NCI-H1048 (cell line): ENCODE data around the gene BLOC1S3.

Experiments
- DNase-seq: peaks from one replicate; lab custom pipeline; 2025; lab: John Stamatoyannopoulos, UW

The BLOC1S3 gene

GRCh38 chr19:45146741-45147205 is 31.8 kb upstream of the BLOC1S3 start:
- no peak for DNase-seq

GRCh38 chr19:45147835-45148676 is 30.5 kb upstream of the BLOC1S3 start:
- no peak for DNase-seq

- DNase-seq, result no peak
Observed at GRCh38 chr19:45149129-45149528, 29.5 kb upstream of the BLOC1S3 start.

DNA sequence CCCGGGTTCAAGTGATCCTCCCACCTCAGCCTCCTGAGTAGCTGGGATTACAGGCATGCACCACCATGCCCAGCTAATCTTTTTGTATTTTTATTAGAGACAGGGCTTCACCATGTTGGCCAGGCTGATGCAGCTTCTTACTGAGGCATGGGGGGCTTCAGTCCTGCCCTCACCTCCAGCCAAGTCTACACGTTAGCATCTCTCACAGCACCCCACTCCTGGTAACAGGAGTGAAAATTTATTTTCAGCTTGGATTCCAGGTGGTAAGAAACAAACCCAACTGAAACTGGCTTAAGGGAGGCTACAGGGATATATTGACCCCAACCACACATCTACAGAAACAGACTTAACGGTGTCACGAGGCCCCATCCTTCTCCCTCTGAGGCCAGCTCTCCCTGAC is 28.4 kb upstream of the BLOC1S3 start:
- DNase-seq, result no peak

DNA sequence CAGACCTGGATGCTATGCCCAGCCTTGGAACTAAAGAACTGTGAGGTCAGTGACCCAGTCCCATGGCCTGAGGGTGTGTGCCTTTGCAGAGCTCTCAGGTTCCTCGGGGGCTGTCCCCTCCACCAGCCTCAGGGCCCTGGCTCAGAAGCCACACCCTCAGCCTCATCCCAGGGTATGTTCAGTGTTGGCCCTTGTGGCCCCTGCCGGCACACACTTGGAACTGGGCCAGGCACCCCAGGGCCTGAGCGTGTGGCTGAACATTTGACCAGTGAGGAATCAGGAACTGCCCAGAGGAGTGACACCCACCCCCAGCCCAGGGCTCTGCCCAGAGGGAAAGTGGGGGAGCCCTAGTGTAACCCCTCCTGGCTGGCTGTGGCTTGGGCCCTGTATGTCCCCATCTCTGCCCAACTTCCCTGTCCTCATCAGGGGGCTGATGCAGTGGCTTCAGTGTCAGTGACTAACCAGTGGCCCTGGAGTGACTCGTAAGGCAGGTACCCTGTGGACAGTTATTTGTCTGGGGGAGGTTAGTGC is 27.8 kb upstream of the BLOC1S3 start:
- no peak for DNase-seq

DNA sequence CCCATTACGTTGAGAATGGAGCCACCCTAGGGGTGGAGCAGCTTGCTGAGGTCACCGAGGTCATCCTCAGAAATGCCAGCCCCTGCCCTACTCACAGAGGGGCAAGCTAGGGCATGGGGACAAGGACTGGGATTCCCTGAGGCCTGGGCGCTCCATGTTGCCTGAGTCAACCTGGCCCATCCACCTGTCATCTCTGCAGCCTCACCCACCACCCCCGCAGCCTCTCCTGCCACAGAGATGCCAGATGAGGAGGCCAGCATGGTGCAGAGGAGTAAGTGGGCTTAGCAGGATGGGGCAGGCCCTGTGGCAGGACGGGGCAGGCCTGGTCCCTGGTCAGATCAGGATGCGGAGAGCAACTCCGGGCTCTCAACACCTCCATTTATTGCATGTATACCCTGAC is 27.3 kb upstream of the BLOC1S3 start:
- no peak for DNase-seq

- no peak for DNase-seq
Observed at GRCh38 chr19:45151821-45152503, 26.6 kb upstream of the BLOC1S3 start.

DNA sequence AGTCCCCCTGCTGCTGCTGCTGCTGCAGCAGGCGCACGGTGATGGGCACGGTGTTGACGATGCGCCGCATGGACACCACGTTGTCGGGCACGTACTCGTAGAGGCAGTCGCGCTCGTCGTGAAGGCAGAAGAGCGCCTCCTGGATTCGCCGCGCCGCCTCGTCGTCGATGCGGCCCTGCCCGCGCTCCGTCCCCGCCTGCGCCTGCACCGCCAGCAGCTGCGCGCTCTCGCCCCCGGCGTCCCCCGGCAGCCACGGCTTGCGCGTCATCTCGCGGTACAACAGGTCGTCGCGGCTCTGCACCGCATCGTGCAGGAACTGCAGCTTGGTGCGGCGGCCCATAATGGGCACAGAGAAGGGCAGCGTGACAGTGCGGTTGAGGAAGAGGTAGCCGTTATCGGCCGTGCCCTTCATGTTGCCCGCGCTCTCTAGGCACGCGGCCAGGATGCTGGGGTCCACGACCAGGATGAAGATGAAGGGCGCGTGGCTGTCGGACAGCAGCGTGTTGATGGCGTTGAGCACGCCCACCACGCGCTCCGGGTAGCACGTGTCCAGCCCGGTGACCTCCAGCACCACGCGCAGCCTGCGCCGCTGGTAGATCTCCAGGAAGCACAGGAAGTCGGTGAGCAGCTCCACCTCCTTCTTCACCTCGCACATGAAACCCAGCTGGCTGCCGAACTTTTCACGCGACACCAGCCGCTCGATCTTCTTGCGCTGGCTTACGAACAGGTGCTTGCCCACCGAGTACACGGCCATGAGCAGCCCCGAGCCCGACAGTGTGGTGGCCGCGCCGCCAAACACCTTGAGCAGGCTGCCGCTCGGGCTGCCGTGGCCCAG is 25.9 kb upstream of the BLOC1S3 start:
- no peak for DNase-seq

- DNase-seq, result no peak
Observed at GRCh38 chr19:45153339-45154063, 25.1 kb upstream of the BLOC1S3 start.

- DNase-seq, result no peak
Observed at GRCh38 chr19:45154064-45154827, 24.3 kb upstream of the BLOC1S3 start.

DNA sequence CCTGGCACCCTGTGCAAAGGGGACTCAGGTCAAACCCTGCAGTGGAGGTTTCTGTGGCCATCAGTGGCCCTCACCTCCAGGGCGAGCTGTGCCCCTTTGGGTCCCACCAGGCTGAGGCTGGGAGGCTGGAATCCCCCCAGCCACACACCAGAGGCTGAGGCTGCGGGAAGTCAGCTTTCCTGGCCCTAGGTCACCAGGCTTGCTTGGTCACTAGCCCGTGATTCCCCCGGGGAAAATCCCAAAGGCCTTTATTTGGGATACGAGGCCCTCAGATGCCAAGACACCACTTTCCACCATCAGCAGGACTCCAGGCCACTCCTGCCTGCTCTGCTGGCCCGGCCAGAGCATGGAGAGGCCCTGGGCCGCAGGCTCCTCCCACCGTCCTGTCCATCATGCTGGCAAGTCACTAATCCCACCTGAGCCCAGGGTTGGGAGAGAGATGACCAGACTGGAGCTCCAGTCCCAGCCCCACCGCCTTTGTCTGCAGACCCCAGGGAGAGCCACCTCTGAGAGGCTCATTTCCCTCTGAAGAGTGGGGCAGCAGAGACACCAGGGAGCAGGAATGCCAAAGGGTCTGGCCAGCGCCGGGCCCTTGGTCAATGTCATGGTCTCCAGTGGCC is 22.5 kb upstream of the BLOC1S3 start:
- no peak for DNase-seq

DNA sequence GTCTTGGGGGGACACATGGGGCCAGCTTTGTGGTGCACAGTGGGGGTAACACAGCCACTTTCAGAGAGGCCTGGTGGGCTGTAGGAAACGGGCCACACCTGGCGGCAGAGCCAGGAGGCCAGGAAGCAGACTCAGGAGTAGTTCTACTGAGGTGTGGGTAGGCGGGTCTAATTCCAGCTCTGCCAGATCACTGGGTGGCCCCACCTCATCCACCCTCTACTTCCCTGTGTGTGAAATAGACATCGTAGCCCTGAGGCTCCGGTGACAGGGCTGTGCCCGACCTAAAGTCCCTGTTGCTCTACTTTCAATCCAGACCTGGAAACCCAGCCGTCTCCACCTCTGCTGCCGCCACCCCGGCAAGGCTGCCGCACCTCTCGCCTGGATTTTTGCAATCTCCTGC is 21.8 kb upstream of the BLOC1S3 start:
- DNase-seq, result no peak

DNA sequence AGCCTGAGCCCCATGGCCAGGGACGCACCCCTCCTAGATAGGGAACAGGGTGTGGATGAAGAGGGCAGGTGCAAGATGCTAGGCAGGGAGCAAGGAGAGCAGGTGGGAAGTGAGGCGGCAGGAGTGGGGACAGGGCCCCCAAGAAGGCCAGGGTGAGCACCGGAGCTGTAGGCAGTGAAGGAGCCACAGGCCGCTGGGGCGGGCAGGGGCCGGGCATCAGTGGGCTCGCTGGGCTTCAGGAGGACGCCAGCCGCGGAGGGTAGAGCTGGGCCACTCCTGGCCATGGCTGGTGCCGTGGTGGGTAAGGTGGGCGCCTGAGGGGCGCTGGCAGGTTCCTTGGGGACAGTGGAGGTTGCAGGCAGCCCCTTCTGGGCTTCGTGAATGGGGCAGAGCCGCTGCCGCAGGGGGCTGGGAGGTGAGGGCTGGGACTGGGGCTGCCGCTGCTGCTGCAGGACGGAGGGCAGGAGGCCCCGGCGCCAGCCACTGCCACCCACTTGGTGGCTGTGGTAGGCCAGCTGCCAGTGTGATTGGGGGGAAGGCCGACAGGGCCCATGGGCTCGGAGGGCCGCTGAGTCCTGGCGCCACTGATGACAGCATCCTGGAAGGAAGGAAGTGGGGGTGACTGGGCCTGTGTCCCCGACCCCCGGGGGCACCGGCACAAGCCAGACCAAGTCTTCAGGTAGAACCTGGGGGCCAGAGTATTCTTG is 19.9 kb upstream of the BLOC1S3 start:
- no peak for DNase-seq

GRCh38 chr19:45159210-45159970 is 19.2 kb upstream of the BLOC1S3 start:
- no peak for DNase-seq

GRCh38 chr19:45159971-45160324 is 18.6 kb upstream of the BLOC1S3 start:
- DNase-seq, result no peak

DNA sequence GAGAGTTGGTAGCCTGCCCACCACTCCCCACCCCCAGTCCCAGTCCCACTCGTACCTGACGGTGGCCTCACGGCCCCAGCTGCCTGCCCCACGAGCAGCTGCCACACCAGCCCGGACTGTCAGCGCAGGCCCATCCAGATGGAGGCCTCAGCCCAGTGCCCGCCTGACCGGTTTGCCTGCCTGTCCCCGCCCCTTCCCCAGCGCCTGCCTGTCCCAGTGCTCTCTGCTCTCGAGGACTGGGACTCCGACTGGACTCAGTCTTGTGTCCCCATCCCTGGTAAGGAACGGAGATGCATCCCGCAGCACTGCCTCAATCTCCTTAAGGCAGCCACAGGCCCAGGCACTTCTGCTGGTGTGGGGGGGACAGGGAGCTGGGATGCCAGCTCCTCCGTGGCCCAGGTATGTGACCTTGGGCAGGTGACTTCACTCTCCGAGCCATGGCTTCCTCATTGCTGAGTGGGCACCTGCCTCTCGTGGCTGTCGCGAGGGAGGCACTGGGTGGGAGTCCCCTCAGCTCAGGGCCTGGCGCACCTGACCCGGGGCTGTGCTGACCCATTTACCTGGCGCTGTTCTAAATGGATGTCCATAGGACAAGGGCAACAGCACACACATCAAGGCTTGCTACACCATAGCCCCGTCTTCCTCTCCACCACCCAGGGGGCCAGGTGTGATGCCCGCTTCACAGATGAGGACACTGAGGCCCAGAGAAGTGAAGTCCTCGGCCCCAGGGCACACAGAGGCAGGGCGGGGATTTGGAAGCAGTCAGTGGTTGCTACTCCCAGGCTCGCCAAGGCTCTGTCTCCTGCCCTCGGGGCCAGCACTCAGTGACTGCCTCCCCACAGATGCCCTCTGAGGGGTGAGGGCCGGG is 17.5 kb upstream of the BLOC1S3 start, which contains the start of gene NKPD1:
Gene NKPD1, minus strand, starts transcription at position 113 of the 868 bp plus-strand sequence. CDS start 832 bp downstream, outside the sequence.
- DNase-seq, result no peak

- DNase-seq, result no peak
Observed at GRCh38 chr19:45161738-45162607, 16.6 kb upstream of the BLOC1S3 start.
